Natural killer cell (primary cell): ENCODE measurements around the gene SLC39A11. TPM values are rescaled to one million over a fixed set of nuclear protein-coding genes. Genes with fewer than 3 reads are reported as not detected.

Source experiments
- ATAC-seq, 3 donors: fragments of 150-1000 bp in 2 of 3; fragments of 200-7000 bp in 1 of 3; cut with Tn5 transposase; 1 replicate in 1 of 3; 2 replicates in 2 of 3; pipeline ENCODE4 v1.10.0; 2021; ENCODE audit warnings: mild to moderate bottlenecking in 2 of 3, moderate library complexity in 2 of 3
- DNase-seq, 2 donors: peaks; one replicate each; pipeline versions ENCODE4 v3.0.0 to v3.0.0-alpha.2; 2013 to 2021; ENCODE audit warnings: mixed read lengths in 1 of 2
- H3K27ac ChIP-seq: one replicate; pipeline ENCODE4 v1.5.1; 2013; ENCODE audit warnings: mild to moderate bottlenecking, low read length
- H3K27me3 ChIP-seq: one replicate; pipeline ENCODE4 v1.6.1; 2013; ENCODE audit warnings: low read length; ENCODE audit not compliant: control insufficient read depth, insufficient read depth
- H3K36me3 ChIP-seq: one replicate; pipeline ENCODE4 v1.6.1; 2013; ENCODE audit warnings: low read length; ENCODE audit not compliant: control insufficient read depth, insufficient read depth
- H3K4me1 ChIP-seq: one replicate; pipeline ENCODE4 v1.6.1; 2013; ENCODE audit warnings: low read length; ENCODE audit not compliant: control insufficient read depth, insufficient read depth
- H3K4me3 ChIP-seq: one replicate; pipeline ENCODE4 v1.5.1; 2013; ENCODE audit warnings: low read length
- H3K9me3 ChIP-seq: one replicate; pipeline ENCODE4 v1.6.1; 2013; ENCODE audit warnings: low read length; ENCODE audit not compliant: control insufficient read depth, insufficient read depth
- H3K27ac Mint-ChIP-seq, 2 donors: one replicate each; pipeline ENCODE4 v1.8.0; 2022; ENCODE audit warnings: mild to moderate bottlenecking in 2 of 2, mixed read lengths in 2 of 2, moderate library complexity in 1 of 2
- H3K27me3 Mint-ChIP-seq, 2 donors: one replicate each; pipeline ENCODE4 v1.8.0; 2022; ENCODE audit warnings: low read depth in 2 of 2, mixed read lengths in 2 of 2
- H3K36me3 Mint-ChIP-seq: one replicate; pipeline ENCODE4 v1.8.0; 2022; ENCODE audit warnings: mixed read lengths
- H3K4me1 Mint-ChIP-seq, 2 donors: one replicate each; pipeline ENCODE4 v1.8.0; 2022; ENCODE audit warnings: mixed read lengths in 2 of 2
- H3K4me3 Mint-ChIP-seq: one replicate; pipeline ENCODE4 v1.8.0; 2022; ENCODE audit warnings: mild to moderate bottlenecking, moderate library complexity, mixed read lengths
- H3K9me3 Mint-ChIP-seq, 2 donors: one replicate each; pipeline ENCODE4 v1.8.0; 2022; ENCODE audit warnings: mixed read lengths in 2 of 2
- CTCF ChIP-seq: fragments of 200-600 bp; IDR thresholded peaks from one replicate; pipeline ENCODE4 v1.8.0; 2022; ENCODE audit warnings: antibody characterized with exemption
- WGBS: methylation state at CpG from one replicate; pipeline ENCODE4 v1.1.7; 2013; ENCODE audit warnings: missing lambda C conversion rate; ENCODE audit not compliant: insufficient coverage; 5-methylcytosine and 5-hydroxymethylcytosine counted together
- intact Hi-C: fragments of 100-400 bp; cut with micrococcal nuclease; formaldehyde crosslinking; loops from one replicate; pipeline ENCODE4 v1.14.2; 2022
- total RNA-seq, 4 donors: library from RNA; stranded (reverse); fragments of 120-200 nt in 1 of 4; gene quantifications; one replicate each; pipeline versions ENCODE4 v1.2.3 to v1.2.4, GENCODE V29; 2013 to 2022

Gene SLC39A11
- total RNA-seq, 3 donors from 2014 or later (not counting 1 experiment from before 2014, with no cell fraction given): 32.6 to 44.9 (median 39.4) TPM

DNA sequence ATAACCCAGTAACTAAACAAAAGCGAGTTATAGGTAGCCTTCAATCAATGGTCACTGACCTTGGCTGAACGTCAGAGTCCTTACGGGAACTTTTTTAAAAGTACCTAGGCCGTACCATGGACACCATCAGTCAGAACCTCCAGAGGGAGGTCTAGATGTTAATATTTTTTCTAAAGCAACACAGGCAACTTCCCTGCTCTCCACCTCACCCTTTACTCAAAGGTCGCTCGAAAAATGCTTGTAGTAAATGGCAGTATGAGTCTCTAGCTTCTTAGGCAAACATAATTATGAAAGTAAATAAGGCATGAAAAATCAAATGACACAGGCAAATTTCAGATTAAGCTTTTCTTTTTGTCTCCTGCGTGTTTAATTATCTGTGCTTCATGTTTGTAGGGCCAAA is 82.1 kb downstream of the SLC39A11 start:
- Histone ChIP-seq H3K9me3 (no peaks in the 10 kb centered on the region), H3K4me3 (no peak overlapping the region), H3K4me1 (peaks cover 8% of the 10 kb centered on the region), H3K27ac (no peak overlapping the region), H3K27me3 (no peaks in the 10 kb centered on the region), H3K36me3 (no peaks in the 10 kb centered on the region)
- intact Hi-C loops: no loop called here
- Mint-ChIP-seq H3K27ac (peak overlapping the region in 1 of 2 donors; percentile 27), H3K4me3 (no peak overlapping the region), H3K4me1 (peaks cover 15 to 21% of the 10 kb centered on the region in 2 donors), H3K36me3 (no peaks in the 10 kb centered on the region), H3K27me3 (no peaks in the 10 kb centered on the region), H3K9me3 (no peaks in the 10 kb centered on the region)
- ATAC-seq: no peak
- 100% methylated on average over 6 of the region's 7 CpGs for WGBS
- TF ChIP-seq CTCF: no peak
- no peak for DNase-seq

DNA sequence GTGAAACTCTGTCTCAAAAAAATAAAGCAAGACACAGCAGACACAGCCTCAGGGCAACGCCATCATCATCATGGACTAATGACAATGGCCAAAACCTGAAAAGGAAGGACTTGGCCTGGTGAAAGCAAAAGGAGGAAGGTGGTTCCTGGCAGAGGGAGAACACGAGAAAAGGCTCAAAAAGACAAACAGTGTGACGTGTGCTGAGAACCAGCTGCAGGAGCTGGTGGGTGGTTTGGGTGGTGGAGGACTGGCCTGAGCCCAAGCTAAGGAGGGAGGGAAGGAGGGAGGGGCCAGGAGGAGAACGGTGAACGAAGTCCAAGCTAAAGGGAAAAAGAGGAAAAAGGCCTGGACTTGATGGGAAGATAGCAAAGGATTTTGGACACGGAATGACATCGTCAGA is 85.1 kb downstream of the SLC39A11 start:
- H3K27me3 Mint-ChIP-seq: no peaks in the 10 kb centered on the region
- H3K4me1 Mint-ChIP-seq: peaks cover 22 to 24% of the 10 kb centered on the region in 2 donors
- no peak overlapping the region for H3K4me3 ChIP-seq
- no peaks in the 10 kb centered on the region for H3K36me3 ChIP-seq
- no peaks in the 10 kb centered on the region for H3K36me3 Mint-ChIP-seq
- intact Hi-C loops: no loop called here
- TF ChIP-seq CTCF: no peak
- ATAC-seq (no peak), DNase-seq (no peak)
- H3K27ac ChIP-seq: no peak overlapping the region
- no peak overlapping the region for H3K27ac Mint-ChIP-seq
- no peak overlapping the region for H3K4me3 Mint-ChIP-seq
- 82% methylated on average over 7 of the region's 7 CpGs for WGBS
- peaks cover 0 to 2% of the 10 kb centered on the region in 2 donors for H3K9me3 Mint-ChIP-seq
- H3K9me3 ChIP-seq: no peaks in the 10 kb centered on the region
- H3K27me3 ChIP-seq: no peaks in the 10 kb centered on the region
- H3K4me1 ChIP-seq: peaks cover 8% of the 10 kb centered on the region

- Mint-ChIP-seq H3K27ac (no peak overlapping the region), H3K4me1 (peaks cover 10 to 28% of the 10 kb centered on the region in 2 donors), H3K36me3 (no peaks in the 10 kb centered on the region), H3K27me3 (no peaks in the 10 kb centered on the region), H3K9me3 (peaks cover 0 to 2% of the 10 kb centered on the region in 2 donors), H3K4me3 (no peak overlapping the region)
- no peaks in the 10 kb centered on the region for H3K9me3 ChIP-seq
- H3K27me3 ChIP-seq: no peaks in the 10 kb centered on the region
- no peaks in the 10 kb centered on the region for H3K4me1 ChIP-seq
- no peaks in the 10 kb centered on the region for H3K36me3 ChIP-seq
- DNase-seq: no peak
- 91% methylated on average over 8 of the region's 8 CpGs for WGBS
- no peak for ATAC-seq
- no peak overlapping the region for H3K27ac ChIP-seq
- H3K4me3 ChIP-seq: no peak overlapping the region
- intact Hi-C loops: no loop called here
- TF ChIP-seq CTCF: no peak
Measured at GRCh38 chr17:73005360-73005759, 87.1 kb downstream of the SLC39A11 start.

DNA sequence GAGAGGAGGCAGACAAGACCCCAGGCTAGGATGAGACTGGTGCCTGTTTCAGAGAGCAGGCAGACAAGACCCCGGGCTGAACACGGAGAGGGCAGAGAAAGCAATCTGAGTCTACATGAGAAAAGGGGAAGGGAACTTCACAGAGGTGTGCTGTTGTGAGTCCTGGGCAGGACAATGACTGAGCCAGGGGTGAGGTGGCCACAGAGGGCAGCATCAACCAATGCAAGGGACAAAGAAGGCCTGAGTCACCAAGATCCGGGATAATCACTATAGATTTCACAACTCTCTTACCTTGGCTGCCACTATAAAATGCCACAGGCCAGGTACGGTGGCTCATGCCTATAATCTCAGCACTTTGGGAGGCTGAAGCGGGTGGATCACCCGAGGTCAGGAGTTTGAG is 89.0 kb downstream of the SLC39A11 start:
- Histone ChIP-seq H3K27me3 (no peaks in the 10 kb centered on the region), H3K27ac (no peak overlapping the region), H3K4me1 (no peaks in the 10 kb centered on the region), H3K36me3 (no peaks in the 10 kb centered on the region), H3K9me3 (no peaks in the 10 kb centered on the region), H3K4me3 (no peak overlapping the region)
- no peak for DNase-seq
- Mint-ChIP-seq H3K4me3 (no peak overlapping the region), H3K9me3 (peaks cover 0 to 2% of the 10 kb centered on the region in 2 donors), H3K36me3 (no peaks in the 10 kb centered on the region), H3K27ac (no peak overlapping the region), H3K27me3 (no peaks in the 10 kb centered on the region), H3K4me1 (peaks cover 17 to 45% of the 10 kb centered on the region in 2 donors)
- intact Hi-C loops: no loop called here
- no peak for ATAC-seq
- no peak for TF ChIP-seq CTCF
- 90% methylated on average over 5 of the region's 6 CpGs for WGBS
